IMR-90 (cell line): ENCODE measurements around the gene BICD1. TPM values are rescaled to one million over a fixed set of nuclear protein-coding genes. Genes with fewer than 3 reads are reported as not detected.
"Not testable (repeated sequence)": the region's sequence is repeated elsewhere in the genome, so short reads cannot be mapped to it uniquely, and the experiment has no call there.

Experiments
- ATAC-seq: fragments of 200-7000 bp; cut with Tn5 transposase; 2 replicates; pipeline ENCODE4 v1.9.1; 2020; ENCODE audit warnings: low read depth, mild to moderate bottlenecking, moderate library complexity
- BruUV-seq: library from RNA; stranded (reverse); fragments of 400-500 nt; replicated peaks from 2 replicates; lab custom pipeline; 2021; lab: Mats Ljungman, UMichigan
- CTCF ChIA-PET: fragments of 300-600 bp; formaldehyde crosslinking; extraction: SDS; loops from one replicate; lab custom pipeline; 2021; ENCODE audit warnings: antibody characterized with exemption; lab: Yijun Ruan, JAX
- POLR2A ChIA-PET: fragments of 300-600 bp; sonication (Branson Sonifier 250); formaldehyde crosslinking; loops from one replicate; lab custom pipeline; 2022; ENCODE audit warnings: antibody characterized with exemption; ENCODE audit not compliant: unreplicated experiment; lab: Charles Lee
- DNase-seq: peaks from one replicate; pipeline ENCODE4 v3.0.0; 2013
- H2AFZ ChIP-seq: replicated peaks from 2 replicates; pipeline ENCODE3; 2013; ENCODE audit warnings: low read length, mild to moderate bottlenecking; ENCODE audit not compliant: poor library complexity
- H2AK5ac ChIP-seq: 2 replicates; pipeline ENCODE4 v1.6.1; 2013; ENCODE audit warnings: low read depth, low read length, inconsistent platforms
- H2AK9ac ChIP-seq: replicated peaks from 2 replicates; pipeline ENCODE3; 2013; ENCODE audit warnings: mild to moderate bottlenecking, low read depth, low read length, moderate library complexity; ENCODE audit not compliant: poor library complexity
- H2BK120ac ChIP-seq: 2 replicates; pipeline ENCODE4 v1.6.1; 2013; ENCODE audit warnings: low read depth, low read length, inconsistent platforms
- H2BK15ac ChIP-seq: 3 replicates; pipeline ENCODE4 v1.6.1; 2013; ENCODE audit warnings: low read depth, low read length, inconsistent platforms
- H2BK20ac ChIP-seq: 2 replicates; pipeline ENCODE4 v1.6.1; 2013; ENCODE audit warnings: low read depth, mild to moderate bottlenecking, inconsistent platforms, low read length, moderate library complexity
- H2BK5ac ChIP-seq: 2 replicates; pipeline ENCODE4 v1.6.1; 2013; ENCODE audit warnings: mild to moderate bottlenecking, low read depth, low read length, inconsistent platforms; ENCODE audit not compliant: poor library complexity, severe bottlenecking
- H3K14ac ChIP-seq: replicated peaks from 2 replicates; pipeline ENCODE4 v1.6.1; 2013; ENCODE audit warnings: low read depth, low read length, inconsistent platforms
- H3K18ac ChIP-seq: 2 replicates; pipeline ENCODE4 v1.6.1; 2013; ENCODE audit warnings: low read depth, low read length, control low read depth
- H3K23ac ChIP-seq: 2 replicates; pipeline ENCODE4 v1.6.1; 2013; ENCODE audit warnings: low read depth, low read length, inconsistent platforms
- H3K27ac ChIP-seq: 2 replicates; pipeline ENCODE4 v1.5.1; 2013; ENCODE audit warnings: mild to moderate bottlenecking, control low read depth, low read length; ENCODE audit not compliant: insufficient read depth
- H3K27me3 ChIP-seq: 2 replicates; pipeline ENCODE4 v1.6.1; 2013; ENCODE audit warnings: low read length; ENCODE audit not compliant: control insufficient read depth, insufficient read depth
- H3K36me3 ChIP-seq: 2 replicates; pipeline ENCODE4 v1.6.1; 2013; ENCODE audit warnings: low read length, mixed read lengths; ENCODE audit not compliant: control insufficient read depth, insufficient read depth
- H3K4ac ChIP-seq: 2 replicates; pipeline ENCODE4 v1.6.1; 2013; ENCODE audit warnings: low read depth, low read length, inconsistent platforms
- H3K4me1 ChIP-seq: 2 replicates; pipeline ENCODE4 v1.6.1; 2013; ENCODE audit warnings: low read length, mixed read lengths; ENCODE audit not compliant: control insufficient read depth, insufficient read depth
- H3K4me2 ChIP-seq: 2 replicates; pipeline ENCODE4 v1.6.1; 2013; ENCODE audit warnings: low read depth, mild to moderate bottlenecking, control low read depth, low read length, moderate library complexity
- H3K4me3 ChIP-seq: 2 replicates; pipeline ENCODE4 v1.5.1; 2013; ENCODE audit warnings: low read depth, mild to moderate bottlenecking, control low read depth, low read length, moderate library complexity; ENCODE audit not compliant: insufficient read depth
- H3K56ac ChIP-seq: 2 replicates; pipeline ENCODE4 v1.6.1; 2013; ENCODE audit warnings: low read length, inconsistent platforms; ENCODE audit not compliant: insufficient read depth; ENCODE audit errors: extremely low read depth
- H3K79me1 ChIP-seq, 2 experiments: 2 replicates each; pipeline ENCODE4 v1.6.1; 2013; ENCODE audit warnings: low read length in 2 of 2, inconsistent platforms in 1 of 2, low read depth in 1 of 2
- H3K9ac ChIP-seq: 2 replicates; pipeline ENCODE4 v1.6.1; 2013; ENCODE audit warnings: low read depth, low read length, control low read depth
- H3K9me1 ChIP-seq: 2 replicates; pipeline ENCODE4 v1.6.1; 2013; ENCODE audit warnings: low read length, inconsistent platforms; ENCODE audit not compliant: insufficient read depth
- H3K9me3 ChIP-seq: 2 replicates; pipeline ENCODE4 v1.6.1; 2013; ENCODE audit warnings: low read length; ENCODE audit not compliant: control insufficient read depth, insufficient read depth
- H4K20me1 ChIP-seq: 2 replicates; pipeline ENCODE4 v1.6.1; 2013; ENCODE audit warnings: low read length, inconsistent platforms; ENCODE audit not compliant: insufficient read depth
- H4K5ac ChIP-seq: 2 replicates; pipeline ENCODE4 v1.6.1; 2013; ENCODE audit warnings: mild to moderate bottlenecking, low read depth, low read length, control low read depth
- H4K8ac ChIP-seq, 2 experiments: 2 replicates each; pipeline ENCODE4 v1.6.1; 2013; ENCODE audit warnings: low read depth in 2 of 2, low read length in 2 of 2, control low read depth in 1 of 2, inconsistent platforms in 1 of 2
- H4K91ac ChIP-seq: 2 replicates; pipeline ENCODE4 v1.6.1; 2013; ENCODE audit warnings: low read depth, low read length, inconsistent platforms; ENCODE audit not compliant: insufficient read depth
- WGBS, 2 experiments: methylation state at CpG; one replicate each; pipeline versions ENCODE4 v1.1.5 to v1.1.7; 2013; ENCODE audit warnings: missing lambda C conversion rate in 2 of 2; ENCODE audit not compliant: insufficient read length in 1 of 2; ENCODE audit errors: extremely low coverage in 2 of 2; 5-methylcytosine and 5-hydroxymethylcytosine counted together
- dilution Hi-C: fragments of 300-500 bp; cut with HindIII; formaldehyde crosslinking; loops from one replicate; pipeline ENCODE4 v1.14.3; 2018; ENCODE audit warnings: low sequenced_read_pairs; ENCODE audit not compliant: unreplicated experiment
- in situ Hi-C: fragments of 300-500 bp; cut with MboI; formaldehyde crosslinking; loops from 3 replicates; pipeline ENCODE4 v1.14.3; 2019; ENCODE audit warnings: low sequenced_read_pairs, inconsistent platforms, mixed read lengths
- intact Hi-C: fragments of 100-400 bp; cut with micrococcal nuclease; formaldehyde crosslinking; loops from 2 replicates; pipeline ENCODE4 v1.10.0; 2022
- polyA plus RNA-seq, 3 experiments: library from polyadenylated mRNA; depleted of rRNA; stranded (reverse); fragments of >200 nt; gene quantifications; 2 replicates each; pipeline ENCODE4 v1.2.3, GENCODE V29; 2012; ENCODE audit warnings: low replicate concordance in 1 of 3
- total RNA-seq: library from RNA; depleted of rRNA; stranded (reverse); fragments of >200 nt; gene quantifications from 2 replicates; pipeline ENCODE4 v1.2.3, GENCODE V29; 2012

Gene BICD1
- total and polyA plus RNA-seq, 2 of the 4 experiments (the other 2 are of a cell fraction), result 17.2 to 21.8 TPM

- H2BK120ac ChIP-seq, H3K4me2 ChIP-seq, H4K91ac ChIP-seq, H2BK5ac ChIP-seq, H3K23ac ChIP-seq, H3K27me3 ChIP-seq, H2BK15ac ChIP-seq, H4K8ac ChIP-seq, POLR2A ChIA-PET, H3K36me3 ChIP-seq, in situ Hi-C loops, intact Hi-C loops, H3K9ac ChIP-seq, H3K18ac ChIP-seq, H3K9me3 ChIP-seq, ATAC-seq, H2AFZ ChIP-seq, H4K5ac ChIP-seq, H3K56ac ChIP-seq, CTCF ChIA-PET, DNase-seq, H3K27ac ChIP-seq, H3K4me3 ChIP-seq, dilution Hi-C loops, H2BK20ac ChIP-seq, H3K4ac ChIP-seq, H3K14ac ChIP-seq, H4K20me1 ChIP-seq, BruUV-seq, H2AK9ac ChIP-seq, H2AK5ac ChIP-seq: not testable (repeated sequence)
- H3K79me1 ChIP-seq, result peaks cover 15 to 28% of the 10 kb centered on the region in 2 experiments
- peaks cover 11% of the 10 kb centered on the region for H3K9me1 ChIP-seq
- 93% methylated on average over 13 of the region's 17 CpGs; no CpG with 5 or more reads in 1 of the 2 experiments for WGBS, 2 experiments
- H3K4me1 ChIP-seq, result peaks cover 14% of the 10 kb centered on the region
These were observed 168.9 kb downstream of the BICD1 start for GRCh38 chr12:32275520-32275919.
